ENCODE data around the gene MCCD1. TPM values are rescaled to one million over a fixed set of nuclear protein-coding genes. Genes with fewer than 3 reads are reported as not detected.

The MCCD1 gene
- total RNA-seq, 2 experiments from 2014 or later: not detected

GRCh38 chr6:31531771-31532643 is 3.2 kb downstream of the MCCD1 start:
- intact Hi-C loops (cut with micrococcal nuclease): no loop called here
- no peak for TF ChIP-seq CTCF (IDR thresholded peaks at IDR 0.05)
- no peak overlapping the region for H3K4me3 Mint-ChIP-seq
- POLR2A ChIA-PET: interaction anchor here (0.8 to 2.8 kb wide), 9 partner anchors 8 to 130 kb away, joined by 3 to 24 read pairs (median 4); partner anchors contain the start of gene DDX39B
- CTCF ChIA-PET: interaction anchor here (0.9 to 2.0 kb wide), 3 partner anchors 10 to 38 kb away, joined by 3 to 7 read pairs (median 3); partner anchors contain the start of genes ATP6V1G2 and DDX39B
- ATAC-seq (no peak), DNase-seq (no peak)
- H3K36me3 Mint-ChIP-seq (ENCODE audit: low read depth): peaks cover 67% of the 10 kb centered on the region
- no peaks in the 10 kb centered on the region for H3K27me3 Mint-ChIP-seq
- H3K27ac Mint-ChIP-seq: peak overlapping the region; percentile 69
- no peaks in the 10 kb centered on the region for H3K9me3 Mint-ChIP-seq
- peaks cover 31% of the 10 kb centered on the region for H3K4me1 Mint-ChIP-seq (ENCODE audit: low read depth)

GRCh38 chr6:31532644-31533454 is 4.1 kb downstream of the MCCD1 start:
- Mint-ChIP-seq H3K27me3 (no peaks in the 10 kb centered on the region), H3K4me1 (ENCODE audit: low read depth) (peaks cover 36% of the 10 kb centered on the region), H3K27ac (peak overlapping the region; percentile 69), H3K4me3 (no peak overlapping the region), H3K9me3 (no peaks in the 10 kb centered on the region), H3K36me3 (ENCODE audit: low read depth) (peaks cover 71% of the 10 kb centered on the region)
- ATAC-seq: no peak
- ChIA-PET POLR2A (interaction anchor here (1.0 to 2.8 kb wide), 5 partner anchors 8 to 38 kb away, joined by 3 to 24 read pairs (median 4); partner anchors contain the start of gene DDX39B), CTCF (interaction anchor here (1.0 to 56.2 kb wide), 3 partner anchors 9 to 59 kb away, joined by 3 to 2542 read pairs (median 7); partner anchors contain the start of genes DDX39B, LST1, LTB and NCR3)
- DNase-seq: no peak
- no peak for TF ChIP-seq CTCF (IDR thresholded peaks at IDR 0.05)
- intact Hi-C loops (cut with micrococcal nuclease): no loop called here

- intact Hi-C loops (cut with micrococcal nuclease): no loop called here
- Mint-ChIP-seq H3K36me3 (ENCODE audit: low read depth) (peaks cover 74% of the 10 kb centered on the region), H3K9me3 (no peaks in the 10 kb centered on the region), H3K4me1 (ENCODE audit: low read depth) (peaks cover 39% of the 10 kb centered on the region), H3K27me3 (no peaks in the 10 kb centered on the region), H3K27ac (peak overlapping the region; percentile 57), H3K4me3 (no peak overlapping the region)
- POLR2A ChIA-PET: interaction anchor here (1.0 to 1.5 kb wide), 4 partner anchors 31 to 48 kb away, joined by 3 to 5 read pairs (median 4); partner anchors contain the start of gene MICB
- CTCF ChIA-PET: interaction anchor here (56.2 kb wide), 1 partner anchor 59 kb away, joined by 2542 read pairs; the partner anchor contains the start of genes LST1, LTB, NCR3 and TNF
- TF ChIP-seq CTCF (IDR thresholded peaks at IDR 0.05): no peak
- ATAC-seq: no peak
- no peak for DNase-seq
Observed at GRCh38 chr6:31533455-31533841, 4.7 kb downstream of the MCCD1 start.

- peaks cover 78% of the 10 kb centered on the region for H3K36me3 Mint-ChIP-seq (ENCODE audit: low read depth)
- H3K4me3 Mint-ChIP-seq: no peak overlapping the region
- H3K9me3 Mint-ChIP-seq: no peaks in the 10 kb centered on the region
- ChIA-PET CTCF (interaction anchor here (56.2 kb wide), 1 partner anchor 58 kb away, joined by 2542 read pairs; the partner anchor contains the start of genes LST1, LTB, NCR3 and TNF), POLR2A (interaction anchor here (0.9 to 1.5 kb wide), 5 partner anchors 9 to 47 kb away, joined by 3 to 5 read pairs (median 4); partner anchors contain the start of gene MICB)
- DNase-seq: no peak
- TF ChIP-seq CTCF (IDR thresholded peaks at IDR 0.05): no peak
- intact Hi-C loops (cut with micrococcal nuclease): no loop called here
- ATAC-seq: no peak
- peak overlapping the region; percentile 5 for H3K27ac Mint-ChIP-seq
- no peaks in the 10 kb centered on the region for H3K27me3 Mint-ChIP-seq
- H3K4me1 Mint-ChIP-seq (ENCODE audit: low read depth): peaks cover 45% of the 10 kb centered on the region
Observed at GRCh38 chr6:31534011-31534410, 5.2 kb downstream of the MCCD1 start.
